ENCODE measurements around the gene DNAI7.
A peak's percentile ranks its signal among the peaks of the same experiment; 100 is the strongest.

The DNAI7 gene

DNA sequence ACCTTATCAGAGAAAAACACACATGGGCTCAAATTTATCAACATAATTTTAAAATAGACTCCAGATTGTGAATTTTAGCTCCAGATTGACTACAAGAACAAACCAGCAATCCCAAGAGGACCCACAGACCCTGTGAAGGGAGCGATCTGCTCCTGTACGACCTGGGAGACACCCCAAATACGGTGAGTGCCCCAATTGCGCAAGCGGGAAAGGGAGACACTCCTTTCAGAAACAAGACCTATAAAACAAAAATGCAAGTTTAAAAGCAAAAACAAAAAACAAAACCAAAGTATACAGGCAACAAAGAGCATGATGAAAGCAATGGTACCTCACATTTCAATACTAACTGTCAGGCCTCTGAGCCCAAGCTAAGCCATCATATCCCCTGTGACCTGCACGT, 32.1 kb downstream of the DNAI7 start:
- no peak overlapping the region for H3K27ac ChIP-seq (ENCODE audit: low read length)
- H3K36me3 ChIP-seq (replicated peaks; ENCODE audit: insufficient read depth, low read length), result no peaks in the 10 kb centered on the region
- no peak overlapping the region for H2AFZ ChIP-seq (ENCODE audit: low read length)
- H3K9me3 ChIP-seq (replicated peaks; ENCODE audit: insufficient read depth, low read length), result no peaks in the 10 kb centered on the region
- no peaks in the 10 kb centered on the region for H3F3A ChIP-seq (ENCODE audit: insufficient read depth, low read length)
- H3K79me2 ChIP-seq (ENCODE audit: low read length), result no peaks in the 10 kb centered on the region
- no peak overlapping the region for H3K9ac ChIP-seq (ENCODE audit: low read length)
- no peaks in the 10 kb centered on the region for H3K9me2 ChIP-seq (replicated peaks; ENCODE audit: insufficient read depth, low read length)
- H3K4me1 ChIP-seq (ENCODE audit: low read length), result no peaks in the 10 kb centered on the region
- H3K4me2 ChIP-seq (ENCODE audit: low read depth, low read length), result no peak overlapping the region
- no peak for DNase-seq
- H4K20me1 ChIP-seq (ENCODE audit: insufficient read depth, low read length), result no peaks in the 10 kb centered on the region
- TF ChIP-seq EZH2phosphoT487 (IDR thresholded peaks at IDR 0.05; ENCODE audit: low read length) (no peak), EZH2 (optimal IDR thresholded peaks at IDR 0.05; ENCODE audit: low read depth, low read length) (no peak)
- TF ChIP-seq, protein P1, sequence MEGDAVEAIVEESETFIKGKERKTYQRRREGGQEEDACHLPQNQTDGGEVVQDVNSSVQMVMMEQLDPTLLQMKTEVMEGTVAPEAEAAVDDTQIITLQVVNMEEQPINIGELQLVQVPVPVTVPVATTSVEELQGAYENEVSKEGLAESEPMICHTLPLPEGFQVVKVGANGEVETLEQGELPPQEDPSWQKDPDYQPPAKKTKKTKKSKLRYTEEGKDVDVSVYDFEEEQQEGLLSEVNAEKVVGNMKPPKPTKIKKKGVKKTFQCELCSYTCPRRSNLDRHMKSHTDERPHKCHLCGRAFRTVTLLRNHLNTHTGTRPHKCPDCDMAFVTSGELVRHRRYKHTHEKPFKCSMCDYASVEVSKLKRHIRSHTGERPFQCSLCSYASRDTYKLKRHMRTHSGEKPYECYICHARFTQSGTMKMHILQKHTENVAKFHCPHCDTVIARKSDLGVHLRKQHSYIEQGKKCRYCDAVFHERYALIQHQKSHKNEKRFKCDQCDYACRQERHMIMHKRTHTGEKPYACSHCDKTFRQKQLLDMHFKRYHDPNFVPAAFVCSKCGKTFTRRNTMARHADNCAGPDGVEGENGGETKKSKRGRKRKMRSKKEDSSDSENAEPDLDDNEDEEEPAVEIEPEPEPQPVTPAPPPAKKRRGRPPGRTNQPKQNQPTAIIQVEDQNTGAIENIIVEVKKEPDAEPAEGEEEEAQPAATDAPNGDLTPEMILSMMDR (IDR thresholded peaks at IDR 0.05; ENCODE audit: low read length), result no peak
- no peak overlapping the region for H3K4me3 ChIP-seq (ENCODE audit: low read length)
- H3K27me3 ChIP-seq (replicated peaks; ENCODE audit: insufficient read depth, low read length), result no peaks in the 10 kb centered on the region

- Histone ChIP-seq H3K9me2 (replicated peaks; ENCODE audit: insufficient read depth, low read length) (no peaks in the 10 kb centered on the region), H3K9me3 (replicated peaks; ENCODE audit: insufficient read depth, low read length) (no peaks in the 10 kb centered on the region), H3K27me3 (replicated peaks; ENCODE audit: insufficient read depth, low read length) (no peaks in the 10 kb centered on the region), H3K9ac (ENCODE audit: low read length) (no peak overlapping the region), H3K79me2 (ENCODE audit: low read length) (no peaks in the 10 kb centered on the region), H3K4me1 (ENCODE audit: low read length) (no peaks in the 10 kb centered on the region), H3K4me2 (ENCODE audit: low read depth, low read length) (no peak overlapping the region), H3F3A (ENCODE audit: insufficient read depth, low read length) (no peaks in the 10 kb centered on the region), H2AFZ (ENCODE audit: low read length) (no peak overlapping the region), H4K20me1 (ENCODE audit: insufficient read depth, low read length) (no peaks in the 10 kb centered on the region), H3K4me3 (ENCODE audit: low read length) (no peak overlapping the region), H3K36me3 (replicated peaks; ENCODE audit: insufficient read depth, low read length) (no peaks in the 10 kb centered on the region), H3K27ac (ENCODE audit: low read length) (no peak overlapping the region)
- no peak for TF ChIP-seq EZH2 (optimal IDR thresholded peaks at IDR 0.05; ENCODE audit: low read depth, low read length)
- TF ChIP-seq EZH2phosphoT487 (IDR thresholded peaks at IDR 0.05; ENCODE audit: low read length), result no peak
- TF ChIP-seq, protein P1 (IDR thresholded peaks at IDR 0.05; ENCODE audit: low read length), result no peak
- no peak for DNase-seq
Observed at GRCh38 chr12:25156061-25156460, 38.9 kb downstream of the DNAI7 start.

DNA sequence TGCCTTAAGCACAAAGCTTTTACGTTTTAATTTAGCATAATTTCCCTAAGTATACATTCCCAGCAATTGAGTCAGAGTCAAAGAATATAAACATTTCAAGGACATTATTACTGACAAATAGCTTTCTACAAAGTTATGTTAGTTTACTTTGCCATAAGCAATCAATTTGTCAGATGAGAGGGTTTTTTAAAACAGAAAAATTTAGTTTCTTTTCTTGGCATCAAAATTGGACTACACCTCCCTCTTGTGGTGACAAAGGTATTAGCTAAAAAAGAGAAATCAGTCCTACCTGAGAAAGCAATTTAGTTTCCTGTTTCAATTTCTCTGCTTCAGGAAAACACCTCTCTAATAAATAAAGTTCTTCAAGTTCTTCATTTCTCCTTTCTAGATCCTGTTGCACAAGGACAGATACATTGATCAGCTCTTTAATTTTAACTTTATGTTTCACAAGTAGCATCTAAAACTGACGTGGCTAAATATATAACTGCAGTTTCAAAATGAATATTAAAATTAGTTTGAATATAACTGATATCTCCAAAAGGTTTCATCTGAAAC, 39.9 kb downstream of the DNAI7 start:
- no peak overlapping the region for H2AFZ ChIP-seq (ENCODE audit: low read length)
- no peaks in the 10 kb centered on the region for H3K79me2 ChIP-seq (ENCODE audit: low read length)
- H3K27ac ChIP-seq (ENCODE audit: low read length), result no peak overlapping the region
- H3K9me2 ChIP-seq (replicated peaks; ENCODE audit: insufficient read depth, low read length), result no peaks in the 10 kb centered on the region
- no peaks in the 10 kb centered on the region for H3K4me1 ChIP-seq (ENCODE audit: low read length)
- H3F3A ChIP-seq (ENCODE audit: insufficient read depth, low read length), result no peaks in the 10 kb centered on the region
- no peaks in the 10 kb centered on the region for H3K9me3 ChIP-seq (replicated peaks; ENCODE audit: insufficient read depth, low read length)
- H3K4me3 ChIP-seq (ENCODE audit: low read length), result peak overlapping the region; percentile 8; the same call in 1 of the 2 replicates
- H3K9ac ChIP-seq (ENCODE audit: low read length), result no peak overlapping the region
- no peak for TF ChIP-seq EZH2phosphoT487 (IDR thresholded peaks at IDR 0.05; ENCODE audit: low read length)
- TF ChIP-seq, protein P1 (IDR thresholded peaks at IDR 0.05; ENCODE audit: low read length), result peak; percentile 73
- peak; percentile 58 for DNase-seq
- H3K36me3 ChIP-seq (replicated peaks; ENCODE audit: insufficient read depth, low read length), result no peaks in the 10 kb centered on the region
- H3K4me2 ChIP-seq (ENCODE audit: low read depth, low read length), result peak overlapping the region; percentile 16; the same call in 1 of the 2 replicates
- no peaks in the 10 kb centered on the region for H4K20me1 ChIP-seq (ENCODE audit: insufficient read depth, low read length)
- no peaks in the 10 kb centered on the region for H3K27me3 ChIP-seq (replicated peaks; ENCODE audit: insufficient read depth, low read length)

Measured in MM.1S (cell line).